IPS-NIHi7 (cell line): ENCODE measurements around the gene SLC5A11.

ENCODE experiments used
- DNase-seq: peaks from one replicate; pipeline ENCODE4 v3.0.0; 2012; ENCODE audit warnings: mixed read lengths; ENCODE audit errors: extremely low spot score

Gene SLC5A11

DNA sequence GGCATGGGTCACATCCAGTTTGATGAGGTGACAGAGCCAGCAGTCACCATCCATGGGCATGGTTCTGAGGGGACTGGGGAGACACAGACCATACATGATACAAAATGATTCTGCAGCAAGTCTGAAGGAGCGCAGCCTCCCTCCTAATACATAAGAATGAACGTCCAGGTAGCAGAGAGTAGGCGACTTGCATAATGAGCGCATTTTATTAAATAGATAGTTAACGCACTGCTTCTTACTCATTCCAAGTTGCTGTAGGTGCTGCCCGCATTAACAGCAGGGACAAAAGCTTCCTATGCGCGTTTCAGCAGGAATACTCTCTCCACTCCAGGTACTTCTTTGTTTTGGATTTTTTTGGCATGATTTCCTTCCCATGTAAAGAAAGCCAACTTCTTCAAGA lies 73.8 kb downstream of the SLC5A11 start:
- no peak for DNase-seq

DNA sequence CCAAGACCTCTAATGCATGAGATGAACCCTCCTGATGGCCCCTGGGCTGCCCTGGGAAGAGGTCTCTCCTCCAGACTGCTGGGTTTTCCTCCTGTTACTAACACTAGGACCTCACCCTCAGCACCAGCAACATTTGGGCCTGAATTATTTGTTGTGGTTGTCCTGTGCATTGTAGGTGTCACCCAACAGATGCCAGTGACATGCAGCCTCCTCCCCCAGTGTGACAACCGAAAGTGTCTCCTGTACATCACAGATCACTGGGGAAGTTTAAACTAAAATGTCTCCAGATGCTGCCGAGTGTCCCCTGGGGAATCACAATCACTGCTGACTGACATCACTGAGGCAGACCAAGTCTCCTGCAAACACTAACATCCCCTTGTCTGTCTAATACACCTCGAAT lies 74.8 kb downstream of the SLC5A11 start:
- DNase-seq: no peak

DNA sequence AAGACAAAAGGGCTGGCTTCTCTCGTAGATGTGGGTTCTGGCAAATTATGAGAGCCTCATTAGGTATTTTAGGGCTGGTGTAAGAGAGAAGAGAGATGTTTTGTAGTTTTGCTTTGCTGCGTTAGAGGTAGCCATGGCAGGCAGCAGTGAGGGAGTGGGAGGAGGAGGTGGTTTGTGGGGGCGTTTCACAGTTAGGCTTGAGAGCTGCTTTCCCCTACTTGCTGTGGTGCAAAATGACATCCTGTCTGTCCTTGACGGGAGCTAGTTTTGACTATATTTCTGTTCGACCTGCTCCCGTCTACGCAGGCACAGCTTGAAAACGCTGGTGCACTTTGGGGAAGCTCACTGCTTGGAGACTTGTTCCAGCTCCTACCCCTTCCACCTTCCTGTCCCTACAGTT lies 75.5 kb downstream of the SLC5A11 start:
- DNase-seq: no peak

DNA sequence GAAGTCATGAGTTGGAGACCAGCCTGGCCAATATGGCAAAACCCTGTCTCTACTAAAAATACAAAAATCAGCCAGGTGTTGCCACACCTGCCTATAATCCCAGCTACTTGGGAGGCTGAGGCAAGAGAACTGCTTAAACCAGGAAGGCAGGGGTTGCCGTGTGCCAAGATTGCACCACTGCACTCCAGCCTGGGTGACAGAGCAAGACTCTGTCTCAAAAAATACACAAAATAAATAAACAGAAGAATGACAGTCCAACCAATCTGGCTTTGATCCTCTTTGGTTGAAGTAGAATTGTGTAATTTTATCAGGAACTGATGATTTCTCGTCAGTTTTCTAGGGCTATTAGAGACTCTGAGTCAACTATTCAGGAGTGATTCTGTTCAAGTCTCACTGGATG lies 79.4 kb downstream of the SLC5A11 start:
- no peak for DNase-seq

- no peak for DNase-seq
Measured at GRCh38 chr16:24929409-24929808, 83.6 kb downstream of the SLC5A11 start.

DNA sequence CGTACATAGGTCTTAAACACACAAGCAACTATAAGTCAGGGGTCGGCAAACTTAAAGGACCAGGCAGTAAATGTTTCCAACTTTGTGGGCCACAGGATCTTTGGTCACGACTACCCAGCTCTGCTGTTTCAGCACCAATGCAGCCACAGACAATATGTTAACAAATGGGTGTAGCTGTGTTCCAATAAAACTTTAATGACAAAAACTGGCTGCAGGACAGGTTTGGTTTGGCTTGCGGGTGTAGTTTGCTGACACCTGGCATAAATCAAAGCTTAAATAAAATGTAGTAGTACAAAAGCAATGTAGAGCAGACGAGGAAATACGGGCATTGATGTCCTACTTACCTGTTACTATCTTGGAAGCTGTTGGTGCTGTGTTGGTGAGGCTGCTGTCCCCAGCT lies 84.7 kb downstream of the SLC5A11 start:
- no peak for DNase-seq

GRCh38 chr16:24931091-24931490 lies 85.3 kb downstream of the SLC5A11 start:
- DNase-seq: no peak

DNA sequence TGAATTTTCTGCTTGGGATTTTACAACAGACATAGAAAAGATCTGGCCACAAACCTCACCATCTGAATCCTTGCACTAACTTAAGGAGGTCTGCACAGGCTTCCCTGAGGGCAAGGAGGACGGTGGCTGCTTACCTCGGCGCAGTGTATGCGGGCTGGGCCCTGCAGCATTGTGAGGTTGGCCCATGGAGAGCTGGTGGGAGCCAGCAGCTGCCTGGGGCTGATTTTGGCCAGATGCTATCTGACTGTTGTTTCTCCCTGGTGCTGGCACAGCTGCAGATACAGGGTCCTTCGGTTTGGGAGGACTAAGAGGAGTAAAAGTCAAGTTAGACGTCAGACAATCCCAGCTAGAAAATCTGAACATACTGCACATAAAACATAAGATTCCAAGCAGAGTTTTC lies 89.6 kb downstream of the SLC5A11 start:
- no peak for DNase-seq

DNA sequence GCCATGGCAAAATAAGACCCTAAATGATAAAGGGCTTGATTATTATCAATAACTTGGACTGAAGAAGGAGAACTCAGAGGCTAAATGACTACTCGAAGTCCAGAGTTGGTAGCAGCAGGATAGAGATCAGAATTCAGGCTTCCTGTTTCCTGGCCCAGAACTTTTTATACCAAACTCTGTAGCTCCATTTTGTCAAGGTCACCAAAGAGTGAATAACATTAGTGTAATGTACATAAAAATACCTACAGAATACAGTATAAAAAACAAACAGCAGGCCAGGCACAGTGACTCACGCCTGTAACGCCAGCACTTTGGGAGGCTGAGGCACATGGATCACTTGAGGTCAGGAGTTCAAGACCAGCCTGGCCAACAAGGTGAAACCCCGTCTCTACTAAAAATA lies 90.4 kb downstream of the SLC5A11 start:
- no peak for DNase-seq

DNA sequence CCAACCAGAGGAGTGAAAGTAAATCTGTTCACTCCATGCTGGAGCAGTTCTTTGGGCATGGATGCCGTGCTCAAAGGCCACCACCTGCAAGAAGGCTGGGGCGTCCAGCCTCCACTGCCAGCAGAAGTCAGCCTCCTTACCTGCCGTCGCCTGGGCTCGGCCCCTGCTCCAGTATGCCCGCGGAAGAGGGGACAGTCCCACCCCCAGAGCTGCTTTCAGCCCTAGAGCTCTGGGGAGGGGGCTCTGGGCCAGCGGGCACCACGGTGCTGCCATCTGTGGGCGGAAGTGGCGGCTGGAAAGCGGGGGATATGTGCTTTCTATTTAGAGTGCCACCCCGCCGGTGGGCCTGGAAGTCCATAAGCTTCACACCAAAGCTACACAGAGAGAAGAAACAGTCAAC lies 93.5 kb downstream of the SLC5A11 start:
- no peak for DNase-seq

DNA sequence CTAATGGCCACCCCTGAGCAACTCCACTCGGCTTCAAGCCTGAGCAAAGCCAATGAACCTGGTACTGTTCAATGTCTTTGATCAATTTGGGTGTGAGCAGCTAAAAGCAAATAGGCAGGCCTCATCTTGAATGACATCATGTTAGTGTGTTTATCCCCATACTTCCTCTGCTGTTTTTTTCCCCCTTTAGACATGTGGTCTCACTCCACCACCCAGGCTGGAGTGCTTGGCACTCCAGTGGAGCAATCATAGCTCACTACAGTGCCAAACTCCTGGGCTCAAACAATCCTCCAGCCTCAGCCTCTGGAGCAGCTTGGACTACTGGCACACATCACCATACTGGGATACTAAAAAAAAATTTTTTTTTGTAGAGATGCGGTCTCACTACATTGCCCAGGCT lies 94.0 kb downstream of the SLC5A11 start:
- no peak for DNase-seq

GRCh38 chr16:24943471-24943870 lies 97.7 kb downstream of the SLC5A11 start:
- DNase-seq: no peak

GRCh38 chr16:24944206-24944605 lies 98.4 kb downstream of the SLC5A11 start:
- no peak for DNase-seq

DNA sequence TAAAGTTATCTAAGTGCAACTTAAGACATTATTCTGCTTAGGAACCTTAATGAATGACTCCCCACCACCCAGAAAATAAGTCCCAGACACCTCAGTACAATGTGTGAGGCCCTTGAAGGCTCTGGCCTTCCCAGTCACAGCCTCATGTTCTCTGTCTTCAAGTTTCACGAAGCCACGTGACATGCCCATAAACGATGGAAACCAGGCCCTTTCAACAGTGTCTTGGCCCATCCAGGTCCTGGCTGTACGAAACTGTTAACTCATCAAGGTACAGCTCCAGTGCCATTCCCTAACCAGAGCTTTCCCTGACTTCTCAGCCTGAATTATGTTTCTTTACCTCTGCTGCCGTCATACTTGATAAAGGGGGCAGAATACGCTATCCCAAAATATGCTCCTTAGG lies 100.4 kb downstream of the SLC5A11 start:
- no peak for DNase-seq

DNA sequence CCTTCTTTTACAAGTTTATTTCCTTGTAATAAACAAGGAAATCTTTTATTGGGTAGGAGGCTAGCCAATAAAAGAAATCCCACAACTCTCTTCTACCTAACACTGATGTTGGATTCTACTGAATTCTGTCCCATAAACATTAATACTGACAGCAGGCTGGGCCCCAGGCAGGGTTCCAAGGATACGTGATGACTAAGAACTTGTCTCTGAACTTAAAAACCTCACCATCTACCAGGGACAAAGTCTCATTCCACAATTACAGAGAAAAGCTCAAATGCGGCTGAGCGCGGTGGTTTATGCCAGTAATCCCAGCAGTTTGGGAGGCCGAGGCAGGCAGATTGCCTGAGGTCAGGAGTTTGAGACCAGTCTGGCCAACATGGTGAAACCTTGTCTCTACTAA lies 104.5 kb downstream of the SLC5A11 start:
- DNase-seq: no peak

GRCh38 chr16:24953306-24953705 lies 107.5 kb downstream of the SLC5A11 start:
- no peak for DNase-seq

DNA sequence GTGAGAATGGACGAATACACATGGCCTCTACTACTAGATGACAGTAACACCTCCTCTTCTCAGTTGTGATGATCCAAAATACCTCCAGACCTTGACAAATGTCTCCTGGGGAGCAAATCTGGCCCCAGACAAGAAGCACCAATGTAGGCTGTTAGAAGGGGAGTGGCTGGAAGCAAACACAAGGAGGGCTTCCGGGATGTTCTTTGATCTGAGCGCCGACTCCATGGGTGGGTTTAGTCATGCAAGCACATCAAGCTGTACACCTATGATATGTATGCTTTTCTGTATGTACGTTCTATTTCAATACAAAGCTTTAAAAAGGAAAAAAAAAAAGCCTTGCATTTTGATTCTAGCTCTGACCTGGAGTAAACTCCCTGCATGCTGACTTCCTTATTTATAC lies 108.0 kb downstream of the SLC5A11 start:
- DNase-seq: no peak

GRCh38 chr16:24954137-24954536 lies 108.4 kb downstream of the SLC5A11 start:
- no peak for DNase-seq

GRCh38 chr16:24955975-24956731 lies 110.4 kb downstream of the SLC5A11 start:
- DNase-seq: no peak

DNA sequence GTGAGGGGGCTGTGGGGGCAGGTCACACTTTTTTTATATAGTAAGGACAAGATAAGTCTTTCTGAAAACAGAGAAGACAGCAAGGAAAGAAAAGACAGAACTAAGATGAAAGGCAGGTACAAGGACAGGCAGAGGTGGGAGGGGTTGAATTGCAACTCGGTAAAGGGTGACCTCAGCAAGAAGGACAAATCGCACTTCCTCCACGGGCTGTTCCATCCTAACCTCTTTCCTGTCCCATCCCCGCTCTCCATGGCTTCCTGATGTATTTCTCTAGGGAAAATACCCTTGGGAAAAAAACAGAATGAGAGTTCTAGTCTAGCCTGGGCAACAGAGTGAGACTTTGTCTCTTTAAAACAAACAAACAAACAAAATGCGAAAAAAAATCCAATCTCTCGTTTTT lies 112.1 kb downstream of the SLC5A11 start:
- DNase-seq: no peak
